Measurements from ENCODE around the gene GATAD2B.
"Not testable (repeated sequence)": the region's sequence is repeated elsewhere in the genome, so short reads cannot be mapped to it uniquely, and the experiment has no call there.

The GATAD2B gene

GRCh38 chr1:153795934-153796785 lies 126.6 kb downstream of the GATAD2B start:
- no peak for DNase-seq (ENCODE audit: low spot score)

- DNase-seq (ENCODE audit: low spot score) = no peak
Observed at GRCh38 chr1:153795330-153795837, 127.4 kb downstream of the GATAD2B start.

GRCh38 chr1:153794624-153795329 lies 128.0 kb downstream of the GATAD2B start:
- DNase-seq (ENCODE audit: low spot score) = no peak

- no peak for DNase-seq (ENCODE audit: low spot score)
Observed at GRCh38 chr1:153793973-153794615, 128.7 kb downstream of the GATAD2B start.

- DNase-seq (ENCODE audit: low spot score) = no peak
Observed at GRCh38 chr1:153793261-153793972, 129.4 kb downstream of the GATAD2B start.

- no peak for DNase-seq (ENCODE audit: low spot score)
Observed at GRCh38 chr1:153792631-153793041, 130.1 kb downstream of the GATAD2B start.

GRCh38 chr1:153791648-153792253 lies 131.0 kb downstream of the GATAD2B start:
- peak; percentile 50 for DNase-seq (ENCODE audit: low spot score)

GRCh38 chr1:153790966-153791647 lies 131.7 kb downstream of the GATAD2B start:
- peak; percentile 93 for DNase-seq (ENCODE audit: low spot score)

GRCh38 chr1:153790313-153790965 lies 132.3 kb downstream of the GATAD2B start:
- DNase-seq (ENCODE audit: low spot score) = no peak

- DNase-seq (ENCODE audit: low spot score) = no peak
Observed at GRCh38 chr1:153789478-153790034, 133.2 kb downstream of the GATAD2B start.

GRCh38 chr1:153786038-153786790 lies 136.6 kb downstream of the GATAD2B start:
- DNase-seq (ENCODE audit: low spot score) = no peak

GRCh38 chr1:153783233-153784190 lies 139.3 kb downstream of the GATAD2B start:
- peak; percentile 96 for DNase-seq (ENCODE audit: low spot score)

GRCh38 chr1:153782648-153783047 lies 140.1 kb downstream of the GATAD2B start:
- not testable (repeated sequence) for DNase-seq (ENCODE audit: low spot score)

GRCh38 chr1:153780551-153780950 lies 142.2 kb downstream of the GATAD2B start:
- no peak for DNase-seq (ENCODE audit: low spot score)

GRCh38 chr1:153779781-153780541 lies 142.8 kb downstream of the GATAD2B start:
- DNase-seq (ENCODE audit: low spot score) = no peak

- no peak for DNase-seq (ENCODE audit: low spot score)
Observed at GRCh38 chr1:153778824-153779519, 143.8 kb downstream of the GATAD2B start.

Measured in NAMALWA (cell line).